Activated naive CD8-positive, alpha-beta T cell treated with anti-CD3 and anti-CD28 coated beads for 36 hours (primary cell): ENCODE measurements around the gene HACD1. TPM values are rescaled to one million over a fixed set of nuclear protein-coding genes. Genes with fewer than 3 reads are reported as not detected.

Source experiments
- DNase-seq: peaks from one replicate; pipeline ENCODE4 v3.0.0; 2021
- H3K27ac Mint-ChIP-seq: one replicate; pipeline ENCODE4 v1.8.0; 2022; ENCODE audit warnings: mild to moderate bottlenecking, moderate library complexity, mixed read lengths
- H3K27me3 Mint-ChIP-seq: one replicate; pipeline ENCODE4 v1.8.0; 2022; ENCODE audit warnings: mild to moderate bottlenecking, mixed read lengths
- H3K36me3 Mint-ChIP-seq: one replicate; pipeline ENCODE4 v1.8.0; 2021; ENCODE audit warnings: mild to moderate bottlenecking, mixed read lengths
- H3K4me1 Mint-ChIP-seq: one replicate; pipeline ENCODE4 v1.8.0; 2021; ENCODE audit warnings: mixed read lengths
- H3K4me3 Mint-ChIP-seq: one replicate; pipeline ENCODE4 v1.8.0; 2022; ENCODE audit warnings: mild to moderate bottlenecking, moderate library complexity, mixed read lengths
- H3K9me3 Mint-ChIP-seq: one replicate; pipeline ENCODE4 v1.8.0; 2022; ENCODE audit warnings: mixed read lengths
- total RNA-seq, 2 experiments: library from RNA; stranded (reverse); gene quantifications; one replicate each; pipeline ENCODE4 v1.2.3, GENCODE V29; 2021

HACD1 gene
- total RNA-seq, 2 experiments from 2014 or later: 3.5 TPM

DNA sequence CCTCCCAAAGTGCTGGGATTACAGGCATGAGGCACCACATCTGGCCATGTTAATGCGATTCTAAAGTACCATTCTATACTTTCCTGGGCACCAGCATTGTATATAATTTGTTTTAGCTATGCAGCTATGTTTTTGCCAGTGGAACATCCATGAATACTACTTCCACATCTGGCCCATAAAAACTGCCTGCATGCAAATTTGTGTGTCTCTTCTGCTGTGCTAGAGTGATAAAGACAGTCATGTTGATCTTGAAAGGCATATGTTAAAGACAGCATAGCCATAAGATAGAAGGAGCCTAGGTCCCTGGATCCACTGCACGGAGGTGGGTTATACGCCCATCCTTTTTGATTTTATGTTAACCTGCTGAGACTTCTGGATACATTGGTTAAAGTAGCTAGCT lies 52.3 kb downstream of the HACD1 start:
- no peaks in the 10 kb centered on the region for H3K4me1 Mint-ChIP-seq
- H3K27ac Mint-ChIP-seq: no peak overlapping the region
- no peaks in the 10 kb centered on the region for H3K36me3 Mint-ChIP-seq
- DNase-seq: no peak
- no peaks in the 10 kb centered on the region for H3K9me3 Mint-ChIP-seq
- H3K4me3 Mint-ChIP-seq: no peak overlapping the region
- no peaks in the 10 kb centered on the region for H3K27me3 Mint-ChIP-seq

DNA sequence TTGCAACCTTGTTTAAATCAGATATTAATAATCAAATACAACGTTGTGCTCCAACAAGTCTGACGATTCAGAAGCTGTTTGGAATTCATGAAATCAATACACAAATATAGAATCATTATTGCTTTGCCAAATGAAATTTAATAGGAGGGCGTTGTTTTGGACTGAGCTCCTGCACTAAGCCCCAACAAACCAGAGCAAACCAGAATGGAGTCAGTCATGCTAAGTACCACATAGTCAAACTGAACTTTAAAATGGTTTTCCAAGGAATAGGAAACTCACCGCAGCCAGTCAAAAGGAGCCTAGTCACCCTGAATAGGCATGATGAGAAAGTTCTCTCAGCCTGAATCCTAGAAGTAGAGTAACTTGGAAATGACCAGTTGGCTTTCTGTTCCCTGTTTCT lies 53.7 kb downstream of the HACD1 start:
- no peaks in the 10 kb centered on the region for H3K4me1 Mint-ChIP-seq
- no peak overlapping the region for H3K27ac Mint-ChIP-seq
- no peak overlapping the region for H3K4me3 Mint-ChIP-seq
- H3K27me3 Mint-ChIP-seq: no peaks in the 10 kb centered on the region
- no peak for DNase-seq
- no peaks in the 10 kb centered on the region for H3K36me3 Mint-ChIP-seq
- no peaks in the 10 kb centered on the region for H3K9me3 Mint-ChIP-seq

DNA sequence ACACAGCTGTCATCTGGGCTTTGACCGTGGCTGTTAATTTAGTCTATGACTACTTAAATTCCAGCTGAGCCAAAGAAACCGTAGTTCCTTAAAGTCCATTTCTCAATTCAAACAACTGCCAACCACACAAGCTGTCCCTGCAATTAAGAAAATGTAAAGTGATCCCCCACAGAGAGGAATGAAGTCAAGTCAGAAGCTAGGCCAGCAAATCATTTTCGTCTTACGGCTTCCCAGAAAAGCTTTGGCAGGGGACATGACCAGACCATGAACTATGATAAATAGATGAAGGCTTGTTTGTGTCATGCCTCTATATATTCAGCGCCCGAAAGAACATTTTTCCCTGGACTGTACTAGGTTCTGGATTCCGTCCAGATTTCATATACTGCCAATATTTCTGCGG lies 54.6 kb downstream of the HACD1 start:
- no peaks in the 10 kb centered on the region for H3K36me3 Mint-ChIP-seq
- DNase-seq: no peak
- no peaks in the 10 kb centered on the region for H3K9me3 Mint-ChIP-seq
- no peaks in the 10 kb centered on the region for H3K27me3 Mint-ChIP-seq
- no peak overlapping the region for H3K27ac Mint-ChIP-seq
- no peaks in the 10 kb centered on the region for H3K4me1 Mint-ChIP-seq
- H3K4me3 Mint-ChIP-seq: no peak overlapping the region

DNA sequence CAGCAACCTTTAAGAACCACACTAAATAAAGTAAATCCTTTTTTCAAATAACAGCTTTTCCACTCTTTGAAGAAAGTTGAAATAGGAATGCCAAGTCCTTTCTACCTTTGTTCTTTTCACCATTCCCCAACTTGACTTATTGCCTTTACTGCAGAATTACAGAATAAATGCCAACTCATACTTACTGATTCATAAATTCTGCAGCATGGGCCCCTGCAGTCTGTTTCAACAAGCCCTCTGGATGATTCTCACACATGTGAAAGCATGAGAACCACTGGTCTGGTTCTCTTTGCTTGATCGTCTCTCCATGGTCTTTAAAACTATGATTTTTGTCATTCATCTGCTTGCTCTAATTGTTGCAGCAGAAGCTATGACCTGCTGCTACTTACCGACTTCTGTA lies 56.1 kb downstream of the HACD1 start:
- Mint-ChIP-seq H3K36me3 (no peaks in the 10 kb centered on the region), H3K4me3 (no peak overlapping the region), H3K4me1 (no peaks in the 10 kb centered on the region), H3K27ac (peak overlapping the region; percentile 16), H3K27me3 (no peaks in the 10 kb centered on the region), H3K9me3 (no peaks in the 10 kb centered on the region)
- DNase-seq: no peak

DNA sequence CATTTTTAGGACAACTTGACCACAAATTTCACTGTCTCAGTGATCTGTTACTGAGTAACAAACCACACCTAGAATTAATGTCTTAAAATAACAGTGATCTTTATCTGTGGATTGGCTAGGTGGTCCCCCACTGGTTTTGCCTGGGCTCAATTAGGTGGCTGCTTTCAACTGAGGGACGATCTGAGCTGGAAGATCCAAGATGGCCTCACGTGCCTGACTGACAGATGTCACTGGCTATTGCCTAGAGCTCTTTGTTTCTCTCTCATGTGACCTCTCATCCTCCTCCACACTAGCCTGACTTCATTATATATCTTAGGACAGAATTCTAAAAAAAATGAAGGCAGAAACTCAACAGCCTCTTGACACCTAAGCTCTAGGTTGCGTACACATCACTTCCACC lies 59.7 kb downstream of the HACD1 start:
- H3K36me3 Mint-ChIP-seq: no peaks in the 10 kb centered on the region
- H3K4me3 Mint-ChIP-seq: no peak overlapping the region
- no peaks in the 10 kb centered on the region for H3K9me3 Mint-ChIP-seq
- no peaks in the 10 kb centered on the region for H3K27me3 Mint-ChIP-seq
- DNase-seq: no peak
- H3K4me1 Mint-ChIP-seq: no peaks in the 10 kb centered on the region
- H3K27ac Mint-ChIP-seq: no peak overlapping the region

DNA sequence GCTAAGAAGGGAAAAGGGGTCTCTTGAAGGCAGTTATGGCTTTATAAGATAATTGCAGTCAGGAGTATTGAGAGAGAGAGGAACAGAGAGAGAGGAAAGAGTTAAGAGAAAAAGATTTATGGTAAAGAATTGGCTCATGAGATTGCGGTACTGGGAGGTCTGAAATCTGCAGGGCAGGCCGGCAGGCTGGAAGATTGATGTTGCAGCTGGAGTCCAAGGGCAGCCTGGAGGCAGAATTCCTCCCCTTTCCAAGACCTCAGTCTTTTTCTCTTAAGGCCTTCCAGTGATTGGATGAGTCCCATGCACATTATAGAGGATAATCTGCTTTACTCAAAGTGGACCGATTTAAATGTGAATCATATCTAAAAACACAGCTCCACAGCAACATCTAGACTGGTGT lies 68.4 kb downstream of the HACD1 start:
- no peak for DNase-seq
- Mint-ChIP-seq H3K4me1 (peaks cover 1% of the 10 kb centered on the region), H3K27me3 (no peaks in the 10 kb centered on the region), H3K4me3 (no peak overlapping the region), H3K36me3 (no peaks in the 10 kb centered on the region), H3K27ac (no peak overlapping the region), H3K9me3 (peaks cover under 1% of the 10 kb centered on the region)

DNA sequence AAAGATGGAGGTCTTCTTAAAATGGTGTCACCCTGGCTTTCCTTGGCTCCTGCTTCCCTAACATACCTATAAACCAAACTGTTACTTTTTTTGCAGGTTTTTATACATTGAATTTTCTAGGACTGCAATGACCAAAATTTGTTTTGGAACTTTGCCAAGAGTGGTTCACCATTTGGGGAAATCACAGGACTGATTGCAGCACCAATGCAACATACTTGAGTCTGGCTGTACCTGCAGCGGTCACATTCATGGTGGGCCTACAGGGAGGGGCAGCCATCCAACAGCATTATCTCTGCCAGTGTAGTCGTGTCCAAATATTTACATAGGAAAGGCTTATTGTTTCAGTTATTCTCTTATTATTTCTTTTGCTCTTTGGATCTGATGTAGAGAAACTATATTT lies 69.0 kb downstream of the HACD1 start:
- DNase-seq: no peak
- Mint-ChIP-seq H3K9me3 (peaks cover 2% of the 10 kb centered on the region), H3K27me3 (no peaks in the 10 kb centered on the region), H3K36me3 (no peaks in the 10 kb centered on the region), H3K27ac (no peak overlapping the region), H3K4me1 (peaks cover 1% of the 10 kb centered on the region), H3K4me3 (no peak overlapping the region)

DNA sequence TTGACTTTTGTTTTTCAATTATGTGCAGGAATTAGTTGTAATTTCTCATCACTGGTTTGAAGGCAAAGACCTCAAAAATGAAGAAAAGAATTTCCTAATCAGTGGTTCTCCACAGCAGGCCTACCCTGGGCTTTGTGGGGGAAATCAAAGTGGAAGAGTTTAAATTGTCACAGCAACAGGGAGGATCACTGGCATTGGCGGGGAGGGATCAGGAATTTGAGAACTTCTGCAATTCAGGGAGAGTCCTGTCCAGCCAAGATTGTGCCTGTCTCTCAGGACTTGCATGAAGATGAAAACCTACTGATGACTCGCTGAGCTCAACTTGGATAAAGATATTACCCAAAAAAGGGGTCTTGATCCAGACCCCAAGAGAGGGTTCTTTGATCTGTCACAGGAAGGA lies 70.1 kb downstream of the HACD1 start:
- Mint-ChIP-seq H3K27me3 (no peaks in the 10 kb centered on the region), H3K4me1 (peaks cover 1% of the 10 kb centered on the region), H3K27ac (no peak overlapping the region), H3K9me3 (peaks cover 2% of the 10 kb centered on the region), H3K4me3 (no peak overlapping the region), H3K36me3 (no peaks in the 10 kb centered on the region)
- no peak for DNase-seq

DNA sequence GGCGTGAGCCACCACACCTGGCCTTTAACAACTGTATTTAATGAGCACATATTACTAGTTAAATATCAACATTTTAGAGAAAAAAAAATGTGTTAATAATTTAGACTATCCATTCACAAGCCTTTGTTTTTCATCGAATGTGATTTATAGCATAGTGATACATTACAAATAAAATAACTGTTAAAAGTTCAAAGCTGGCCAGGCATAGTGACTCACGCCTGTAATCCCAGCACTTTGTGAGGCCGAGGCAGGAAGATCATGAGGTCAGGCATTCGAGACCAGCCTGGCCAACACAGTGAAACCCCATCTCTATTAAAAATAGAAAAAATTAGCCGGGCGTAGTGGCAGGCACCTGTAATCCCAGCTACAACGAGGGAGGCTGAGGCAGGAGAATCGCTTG lies 72.7 kb downstream of the HACD1 start:
- no peak overlapping the region for H3K4me3 Mint-ChIP-seq

More for the DNA sequence above, 72.7 kb downstream of the HACD1 start:
- no peaks in the 10 kb centered on the region for H3K36me3 Mint-ChIP-seq
- H3K9me3 Mint-ChIP-seq: peaks cover 4% of the 10 kb centered on the region
- no peak for DNase-seq
- H3K27ac Mint-ChIP-seq: no peak overlapping the region
- H3K4me1 Mint-ChIP-seq: peaks cover 1% of the 10 kb centered on the region
- H3K27me3 Mint-ChIP-seq: no peaks in the 10 kb centered on the region

Other genes with a start within 250 kb of the HACD1 start
- gene ST8SIA6, start 162.8 kb downstream of the HACD1 start, total RNA-seq: not detected
- gene STAM, start 26.8 kb upstream of the HACD1 start, total RNA-seq: 10 to 100 TPM; 21.6 to 22.7 TPM
- gene TMEM236, start 134.8 kb upstream of the HACD1 start, total RNA-seq: under 1 TPM; 0.04 to 0.12 TPM
- under 1 TPM in 1 of 2 experiments, not detected in 1; 0.06 TPM for gene MRC1, start 192.0 kb upstream of the HACD1 start, total RNA-seq